NCI-H82 (cell line): Measurements from ENCODE around the gene KCTD21.

Source experiments
- DNase-seq: peaks from one replicate; lab custom pipeline; 2025; lab: John Stamatoyannopoulos, UW

Gene KCTD21

GRCh38 chr11:78139422-78140391 lies 48.7 kb downstream of the KCTD21 start, which contains the start of gene ALG8:
ALG8 (minus strand) TSS chr11:78139626; CDS start chr11:78139588, 38 bp downstream.
- DNase-seq = peak; percentile 96

- peak; percentile 44 for DNase-seq
These were observed 49.6 kb downstream of the KCTD21 start for GRCh38 chr11:78138694-78139421.

GRCh38 chr11:78138291-78138690 lies 50.1 kb downstream of the KCTD21 start:
- DNase-seq = no peak

GRCh38 chr11:78132475-78132874 lies 56.0 kb downstream of the KCTD21 start:
- no peak for DNase-seq

- no peak for DNase-seq
These were observed 56.5 kb downstream of the KCTD21 start for GRCh38 chr11:78131956-78132355.

GRCh38 chr11:78127403-78127802 lies 61.0 kb downstream of the KCTD21 start:
- no peak for DNase-seq
